ENCODE results near the gene JAG2.

DNA sequence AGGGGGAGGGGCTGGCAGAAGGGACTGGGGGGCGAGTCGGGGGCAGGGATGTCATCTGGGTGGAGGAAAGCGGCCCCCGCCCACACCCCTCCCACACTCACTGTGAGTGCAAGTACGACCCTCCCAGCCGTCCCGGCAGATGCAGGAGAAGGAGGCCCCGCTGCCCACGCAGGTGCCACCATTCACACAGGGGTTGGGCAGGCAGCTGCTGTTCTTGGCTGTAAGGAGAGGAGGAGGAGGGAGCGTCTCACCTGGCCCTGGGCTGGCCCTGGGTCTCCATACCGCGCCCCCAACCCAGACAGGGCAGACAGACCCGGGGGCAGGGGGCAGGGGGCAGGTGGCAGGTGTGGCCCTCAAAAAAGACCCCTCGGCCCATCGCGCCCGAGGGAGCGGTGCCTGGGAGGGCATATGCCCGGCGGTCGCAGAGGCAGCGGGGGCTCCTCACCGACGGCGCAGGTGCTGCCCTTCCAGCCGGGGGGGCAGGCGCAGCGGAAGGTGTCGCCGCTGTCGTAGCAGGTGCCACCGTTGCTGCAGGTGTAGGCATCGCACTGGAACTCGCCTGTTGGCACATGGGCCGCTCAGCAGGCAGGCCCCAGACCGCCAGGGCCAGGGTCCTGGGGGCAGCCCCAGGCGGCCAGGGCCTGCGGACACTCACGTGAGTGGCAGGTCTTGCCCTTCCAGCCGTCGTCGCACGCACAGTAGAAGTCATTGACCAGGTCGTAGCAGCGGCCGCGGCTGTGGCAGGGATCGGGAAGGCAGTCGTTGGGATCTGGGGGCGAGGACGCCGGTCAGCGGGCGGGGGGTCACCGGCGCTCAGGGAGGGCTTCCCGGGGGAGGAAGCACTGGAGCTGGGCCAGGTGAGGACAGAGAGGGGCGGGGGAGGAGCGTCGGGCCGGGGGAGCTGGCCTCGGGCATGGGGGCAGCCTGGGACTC, 20.6 kb downstream of the JAG2 start:
- no peak for TF ChIP-seq POLR2AphosphoS5 (IDR thresholded peaks at IDR 0.05; ENCODE audit: low read depth, low read length)
- TF ChIP-seq, protein P1, sequence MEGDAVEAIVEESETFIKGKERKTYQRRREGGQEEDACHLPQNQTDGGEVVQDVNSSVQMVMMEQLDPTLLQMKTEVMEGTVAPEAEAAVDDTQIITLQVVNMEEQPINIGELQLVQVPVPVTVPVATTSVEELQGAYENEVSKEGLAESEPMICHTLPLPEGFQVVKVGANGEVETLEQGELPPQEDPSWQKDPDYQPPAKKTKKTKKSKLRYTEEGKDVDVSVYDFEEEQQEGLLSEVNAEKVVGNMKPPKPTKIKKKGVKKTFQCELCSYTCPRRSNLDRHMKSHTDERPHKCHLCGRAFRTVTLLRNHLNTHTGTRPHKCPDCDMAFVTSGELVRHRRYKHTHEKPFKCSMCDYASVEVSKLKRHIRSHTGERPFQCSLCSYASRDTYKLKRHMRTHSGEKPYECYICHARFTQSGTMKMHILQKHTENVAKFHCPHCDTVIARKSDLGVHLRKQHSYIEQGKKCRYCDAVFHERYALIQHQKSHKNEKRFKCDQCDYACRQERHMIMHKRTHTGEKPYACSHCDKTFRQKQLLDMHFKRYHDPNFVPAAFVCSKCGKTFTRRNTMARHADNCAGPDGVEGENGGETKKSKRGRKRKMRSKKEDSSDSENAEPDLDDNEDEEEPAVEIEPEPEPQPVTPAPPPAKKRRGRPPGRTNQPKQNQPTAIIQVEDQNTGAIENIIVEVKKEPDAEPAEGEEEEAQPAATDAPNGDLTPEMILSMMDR (IDR thresholded peaks at IDR 0.05) = no peak
- TF ChIP-seq TCF7L2 (IDR thresholded peaks at IDR 0.05; ENCODE audit: low read depth, low read length) = no peak

Measured in Panc1 (cell line).